HepG2 (cell line): Measurements from ENCODE around the gene HOXC10.

Source experiments
- HCFC1 ChIP-seq: fragments of 150-350 bp; IDR thresholded peaks from 2 replicates; pipeline ENCODE4 v1.6.1; 2014; ENCODE audit warnings: low read depth, low read length
- MAF1 ChIP-seq: sonication (generic); formaldehyde crosslinking; IDR thresholded peaks from 2 replicates; pipeline ENCODE4 v1.5.0; 2020; ENCODE audit warnings: missing genetic modification reagents, borderline replicate concordance
- MLX ChIP-seq: IDR thresholded peaks from 2 replicates; pipeline ENCODE4 v1.6.1; 2016
- POLR2A ChIP-seq, 2 experiments: IDR thresholded peaks; 2 replicates each; pipeline ENCODE4 v1.6.1; 2011; ENCODE audit warnings: low read depth in 2 of 2, low read length in 2 of 2, mild to moderate bottlenecking in 1 of 2, moderate library complexity in 1 of 2; ENCODE audit not compliant: insufficient read depth in 1 of 2
- SNRNP70 ChIP-seq: fragments of 200-400 bp; formaldehyde crosslinking; IDR thresholded peaks from 2 replicates; pipeline ENCODE4 v1.6.1; 2017; ENCODE audit warnings: mild to moderate bottlenecking, low read depth, low read length, moderate library complexity
- TP53 ChIP-seq: sonication (generic); formaldehyde crosslinking; conservative IDR thresholded peaks from 2 replicates; pipeline ENCODE4 v1.4.0; 2020; ENCODE audit warnings: missing genetic modification reagents
- ZFP1 ChIP-seq: IDR thresholded peaks from 2 replicates; pipeline ENCODE4 v1.6.1; 2016
- ZNF274 ChIP-seq: sonication (generic); formaldehyde crosslinking; IDR thresholded peaks from 2 replicates; pipeline ENCODE4 v1.5.1; 2020; ENCODE audit warnings: mild to moderate bottlenecking, missing genetic modification reagents
- ZNF580 ChIP-seq: IDR thresholded peaks from 2 replicates; pipeline ENCODE4 v1.6.1; 2016; ENCODE audit warnings: low read depth, borderline replicate concordance
- ZNF740 ChIP-seq: sonication (generic); formaldehyde crosslinking; IDR thresholded peaks from 2 replicates; pipeline ENCODE4 v1.4.0; 2020; ENCODE audit warnings: missing genetic modification reagents
- TF ChIP-seq, protein P1 (sequence below): fragments of 450-650 bp; IDR thresholded peaks from 2 replicates; pipeline ENCODE4 v1.6.1; 2017; ENCODE audit warnings: mild to moderate bottlenecking
- TF ChIP-seq, protein P2 (sequence below): sonication (generic); formaldehyde crosslinking; IDR thresholded peaks from 2 replicates; pipeline ENCODE4 v1.5.0; 2020; ENCODE audit warnings: mild to moderate bottlenecking, missing genetic modification reagents, moderate library complexity

DNA sequence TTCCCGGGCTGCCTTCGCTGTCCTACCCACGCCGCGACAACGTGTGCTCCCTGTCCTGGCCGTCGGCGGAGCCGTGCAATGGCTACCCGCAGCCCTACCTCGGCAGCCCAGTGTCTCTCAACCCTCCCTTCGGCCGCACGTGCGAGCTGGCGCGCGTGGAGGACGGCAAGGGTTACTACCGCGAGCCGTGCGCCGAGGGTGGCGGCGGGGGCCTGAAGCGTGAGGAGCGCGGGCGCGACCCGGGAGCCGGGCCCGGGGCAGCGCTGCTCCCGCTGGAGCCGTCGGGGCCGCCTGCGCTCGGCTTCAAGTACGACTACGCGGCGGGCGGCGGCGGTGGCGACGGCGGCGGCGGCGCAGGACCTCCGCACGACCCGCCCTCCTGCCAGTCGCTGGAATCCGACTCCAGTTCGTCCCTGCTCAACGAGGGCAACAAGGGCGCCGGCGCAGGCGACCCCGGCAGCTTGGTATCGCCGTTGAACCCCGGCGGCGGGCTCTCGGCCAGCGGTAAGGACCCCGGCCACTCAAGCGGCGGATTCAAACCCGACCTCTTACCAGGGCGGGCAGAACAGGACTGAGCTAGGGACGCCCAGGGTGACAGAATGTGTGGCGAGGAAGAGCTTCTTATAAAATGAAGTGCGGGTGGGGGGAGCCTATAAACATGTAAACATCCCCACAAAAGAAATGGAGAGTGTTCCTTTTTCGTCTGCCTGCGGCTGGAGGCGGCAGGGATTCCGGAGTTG, 29.7 kb upstream of the HOXC10 start:
- TF ChIP-seq POLR2A (IDR thresholded peaks at IDR 0.05; ENCODE audit: insufficient read depth in 1 of 2, low read depth in 2 of 2, low read length in 2 of 2) (no peak), ZNF740 (CRISPR knock-in tag) (no peak), SNRNP70 (no peak), TP53 (CRISPR knock-in tag) (no peak), ZFP1 (no peak), MLX (CRISPR knock-in tag) (no peak), MAF1 (CRISPR knock-in tag) (no peak), ZNF274 (no peak), ZNF580 (CRISPR knock-in tag) (no peak), HCFC1 (no peak)
- TF ChIP-seq, protein P1, sequence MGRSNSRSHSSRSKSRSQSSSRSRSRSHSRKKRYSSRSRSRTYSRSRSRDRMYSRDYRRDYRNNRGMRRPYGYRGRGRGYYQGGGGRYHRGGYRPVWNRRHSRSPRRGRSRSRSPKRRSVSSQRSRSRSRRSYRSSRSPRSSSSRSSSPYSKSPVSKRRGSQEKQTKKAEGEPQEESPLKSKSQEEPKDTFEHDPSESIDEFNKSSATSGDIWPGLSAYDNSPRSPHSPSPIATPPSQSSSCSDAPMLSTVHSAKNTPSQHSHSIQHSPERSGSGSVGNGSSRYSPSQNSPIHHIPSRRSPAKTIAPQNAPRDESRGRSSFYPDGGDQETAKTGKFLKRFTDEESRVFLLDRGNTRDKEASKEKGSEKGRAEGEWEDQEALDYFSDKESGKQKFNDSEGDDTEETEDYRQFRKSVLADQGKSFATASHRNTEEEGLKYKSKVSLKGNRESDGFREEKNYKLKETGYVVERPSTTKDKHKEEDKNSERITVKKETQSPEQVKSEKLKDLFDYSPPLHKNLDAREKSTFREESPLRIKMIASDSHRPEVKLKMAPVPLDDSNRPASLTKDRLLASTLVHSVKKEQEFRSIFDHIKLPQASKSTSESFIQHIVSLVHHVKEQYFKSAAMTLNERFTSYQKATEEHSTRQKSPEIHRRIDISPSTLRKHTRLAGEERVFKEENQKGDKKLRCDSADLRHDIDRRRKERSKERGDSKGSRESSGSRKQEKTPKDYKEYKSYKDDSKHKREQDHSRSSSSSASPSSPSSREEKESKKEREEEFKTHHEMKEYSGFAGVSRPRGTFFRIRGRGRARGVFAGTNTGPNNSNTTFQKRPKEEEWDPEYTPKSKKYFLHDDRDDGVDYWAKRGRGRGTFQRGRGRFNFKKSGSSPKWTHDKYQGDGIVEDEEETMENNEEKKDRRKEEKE, result no peak
- TF ChIP-seq, protein P2, sequence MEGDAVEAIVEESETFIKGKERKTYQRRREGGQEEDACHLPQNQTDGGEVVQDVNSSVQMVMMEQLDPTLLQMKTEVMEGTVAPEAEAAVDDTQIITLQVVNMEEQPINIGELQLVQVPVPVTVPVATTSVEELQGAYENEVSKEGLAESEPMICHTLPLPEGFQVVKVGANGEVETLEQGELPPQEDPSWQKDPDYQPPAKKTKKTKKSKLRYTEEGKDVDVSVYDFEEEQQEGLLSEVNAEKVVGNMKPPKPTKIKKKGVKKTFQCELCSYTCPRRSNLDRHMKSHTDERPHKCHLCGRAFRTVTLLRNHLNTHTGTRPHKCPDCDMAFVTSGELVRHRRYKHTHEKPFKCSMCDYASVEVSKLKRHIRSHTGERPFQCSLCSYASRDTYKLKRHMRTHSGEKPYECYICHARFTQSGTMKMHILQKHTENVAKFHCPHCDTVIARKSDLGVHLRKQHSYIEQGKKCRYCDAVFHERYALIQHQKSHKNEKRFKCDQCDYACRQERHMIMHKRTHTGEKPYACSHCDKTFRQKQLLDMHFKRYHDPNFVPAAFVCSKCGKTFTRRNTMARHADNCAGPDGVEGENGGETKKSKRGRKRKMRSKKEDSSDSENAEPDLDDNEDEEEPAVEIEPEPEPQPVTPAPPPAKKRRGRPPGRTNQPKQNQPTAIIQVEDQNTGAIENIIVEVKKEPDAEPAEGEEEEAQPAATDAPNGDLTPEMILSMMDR, result no peak
